ENCODE measurements around the gene PID1. TPM values are rescaled to one million over a fixed set of nuclear protein-coding genes. Genes with fewer than 3 reads are reported as not detected.

PID1 gene
- 50.0 and 53.6 TPM in 2 replicates for polyA plus RNA-seq (2013)

DNA sequence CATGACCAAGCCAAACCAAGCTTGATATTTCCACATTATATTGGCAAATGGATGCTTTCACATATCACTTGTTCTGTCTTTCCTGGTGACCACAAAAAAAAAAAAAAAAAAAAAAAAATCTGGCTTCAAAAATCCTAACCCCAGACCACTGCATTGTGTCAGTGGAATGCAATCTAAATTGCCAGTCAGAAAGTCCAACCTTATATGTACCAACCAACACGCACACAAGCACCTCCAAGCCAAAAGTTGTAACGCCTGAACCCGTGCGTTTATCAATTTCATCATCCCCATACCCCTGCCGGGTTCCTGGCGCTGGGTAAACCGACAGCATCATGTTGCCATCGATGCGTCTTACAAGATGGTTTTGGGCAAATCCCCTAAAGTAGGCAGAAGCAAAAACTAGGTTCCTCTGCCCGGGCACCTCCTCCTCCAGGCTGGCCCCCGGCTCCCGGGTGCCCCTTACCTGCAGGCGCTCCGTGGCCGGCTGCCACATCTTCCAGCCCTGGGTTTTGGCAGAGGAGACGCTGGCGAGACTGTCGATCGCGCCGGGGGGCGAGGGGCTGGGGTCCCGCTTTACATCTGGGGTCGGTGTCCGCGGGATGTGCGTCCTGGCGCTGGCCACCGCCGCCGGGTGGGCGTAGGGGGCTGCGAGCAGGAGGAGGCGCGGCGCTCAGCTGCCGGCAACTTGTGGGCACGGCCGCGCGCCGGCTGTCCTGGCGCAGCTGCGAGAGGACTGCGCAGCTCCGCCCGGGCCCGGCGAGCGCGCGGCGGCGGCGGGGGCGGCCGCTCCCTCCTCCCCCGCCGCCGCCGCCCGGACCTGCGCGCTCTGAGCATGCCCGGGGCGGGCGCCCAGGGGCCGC, at the start of gene PID1:
Gene PID1 (minus strand): TSS at position 737 of the 860 bp plus-strand sequence. CDS start 244 bp downstream, at position 493.
- Histone ChIP-seq H4K91ac (ENCODE audit: low read depth, low read length) (peak within 1 kb of the TSS; percentile 94), H2BK12ac (ENCODE audit: low read length) (peak within 1 kb of the TSS; percentile 95), H3K9ac (ENCODE audit: low read length) (peak within 1 kb of the TSS; percentile 81), H2BK120ac (ENCODE audit: insufficient read depth, low read length, poor library complexity) (peak within 1 kb of the TSS; percentile 96), H3K4me2 (ENCODE audit: low read length) (peak within 1 kb of the TSS; percentile 91), H2AK5ac (ENCODE audit: low read length) (peak within 1 kb of the TSS; percentile 89), H2AFZ (ENCODE audit: insufficient read depth, low read length, poor library complexity) (peak within 1 kb of the TSS; percentile 96), H3K9me3 (ENCODE audit: insufficient read depth, low read depth, low read length) (no peaks in the 10 kb centered on the region), H3K4me3 (ENCODE audit: low read depth, low read length) (peak within 1 kb of the TSS; percentile 85), H3K79me1 (ENCODE audit: low read length) (peaks cover 6% of the 10 kb centered on the region), H3K23ac (ENCODE audit: low read length) (no peak within 1 kb of the TSS), H4K8ac (ENCODE audit: low read depth, low read length) (peak within 1 kb of the TSS; percentile 94), H3K4me1 (ENCODE audit: control insufficient read depth in 1 of 2, insufficient read depth in 2 of 2, low read length in 2 of 2) (peaks cover 3 to 5% of the 10 kb centered on the region in 2 experiments), H3K79me2 (ENCODE audit: control insufficient read depth, insufficient read depth, low read length, poor library complexity) (peaks cover 2% of the 10 kb centered on the region), H3K27me3 (ENCODE audit: insufficient read depth, low read length) (no peaks in the 10 kb centered on the region), H4K12ac (ENCODE audit: low read depth, low read length) (peak within 1 kb of the TSS; percentile 98), H3K18ac (ENCODE audit: low read length) (peak within 1 kb of the TSS; percentile 99), H3K27ac (ENCODE audit: low read depth, low read length) (peak within 1 kb of the TSS; percentile 61), H3K14ac (ENCODE audit: low read length) (peak within 1 kb of the TSS; percentile 96), H3K4ac (ENCODE audit: low read depth, low read length) (peak within 1 kb of the TSS; percentile 95), H2BK5ac (ENCODE audit: low read depth, low read length, poor library complexity) (peak within 1 kb of the TSS; percentile 81), H3K36me3 (ENCODE audit: control insufficient read depth in 1 of 2, insufficient read depth in 2 of 2, low read length in 2 of 2) (no peaks in the 10 kb centered on the region)
- no CpG with 5 or more reads among the region's 68 CpGs for WGBS (ENCODE audit: extremely low coverage, insufficient coverage, insufficient read length)
- peak; percentile 43 to 70 for DNase-seq

GRCh38 chr2:229319558-229319957, 48.5 kb upstream of the PID1 start:
- Histone ChIP-seq H4K8ac (ENCODE audit: low read depth, low read length) (no peak overlapping the region), H3K4me2 (ENCODE audit: low read length) (no peak overlapping the region), H3K23ac (ENCODE audit: low read length) (no peak overlapping the region), H3K18ac (ENCODE audit: low read length) (no peak overlapping the region), H3K4me1 (ENCODE audit: control insufficient read depth in 1 of 2, insufficient read depth in 2 of 2, low read length in 2 of 2) (no peaks in the 10 kb centered on the region), H3K36me3 (ENCODE audit: control insufficient read depth in 1 of 2, insufficient read depth in 2 of 2, low read length in 2 of 2) (no peaks in the 10 kb centered on the region), H3K79me2 (ENCODE audit: control insufficient read depth, insufficient read depth, low read length, poor library complexity) (no peaks in the 10 kb centered on the region), H3K4me3 (ENCODE audit: low read depth, low read length) (no peak overlapping the region), H2BK12ac (ENCODE audit: low read length) (no peak overlapping the region), H3K79me1 (ENCODE audit: low read length) (no peaks in the 10 kb centered on the region), H3K27me3 (ENCODE audit: insufficient read depth, low read length) (no peaks in the 10 kb centered on the region), H3K27ac (ENCODE audit: low read depth, low read length) (no peak overlapping the region), H4K12ac (ENCODE audit: low read depth, low read length) (no peak overlapping the region), H2BK5ac (ENCODE audit: low read depth, low read length, poor library complexity) (no peak overlapping the region), H3K9me3 (ENCODE audit: insufficient read depth, low read depth, low read length) (no peaks in the 10 kb centered on the region), H4K91ac (ENCODE audit: low read depth, low read length) (no peak overlapping the region), H3K4ac (ENCODE audit: low read depth, low read length) (no peak overlapping the region), H3K14ac (ENCODE audit: low read length) (no peak overlapping the region), H2BK120ac (ENCODE audit: insufficient read depth, low read length, poor library complexity) (no peak overlapping the region), H3K9ac (ENCODE audit: low read length) (no peak overlapping the region), H2AFZ (ENCODE audit: insufficient read depth, low read length, poor library complexity) (no peak overlapping the region), H2AK5ac (ENCODE audit: low read length) (no peak overlapping the region)
- WGBS (ENCODE audit: extremely low coverage, insufficient coverage, insufficient read length) = no CpG with 5 or more reads among the region's 3 CpGs
- DNase-seq = no peak

- H2AK5ac ChIP-seq (ENCODE audit: low read length) = no peak overlapping the region
- no peaks in the 10 kb centered on the region for H3K9me3 ChIP-seq (ENCODE audit: insufficient read depth, low read depth, low read length)
- H3K14ac ChIP-seq (ENCODE audit: low read length) = no peak overlapping the region
- H4K91ac ChIP-seq (ENCODE audit: low read depth, low read length) = no peak overlapping the region
- no peak overlapping the region for H3K4me3 ChIP-seq (ENCODE audit: low read depth, low read length)
- H3K36me3 ChIP-seq (ENCODE audit: control insufficient read depth in 1 of 2, insufficient read depth in 2 of 2, low read length in 2 of 2) = no peaks in the 10 kb centered on the region
- no peak overlapping the region for H3K18ac ChIP-seq (ENCODE audit: low read length)
- no peak overlapping the region for H2BK5ac ChIP-seq (ENCODE audit: low read depth, low read length, poor library complexity)
- no peaks in the 10 kb centered on the region for H3K4me1 ChIP-seq (ENCODE audit: control insufficient read depth in 1 of 2, insufficient read depth in 2 of 2, low read length in 2 of 2)
- no peak overlapping the region for H2BK12ac ChIP-seq (ENCODE audit: low read length)
- WGBS (ENCODE audit: extremely low coverage, insufficient coverage, insufficient read length) = no CpG with 5 or more reads among the region's 5 CpGs
- H3K79me2 ChIP-seq (ENCODE audit: control insufficient read depth, insufficient read depth, low read length, poor library complexity) = no peaks in the 10 kb centered on the region
- H4K8ac ChIP-seq (ENCODE audit: low read depth, low read length) = no peak overlapping the region
- no peak overlapping the region for H3K27ac ChIP-seq (ENCODE audit: low read depth, low read length)
- H4K12ac ChIP-seq (ENCODE audit: low read depth, low read length) = no peak overlapping the region
- no peak overlapping the region for H3K23ac ChIP-seq (ENCODE audit: low read length)
- H3K4ac ChIP-seq (ENCODE audit: low read depth, low read length) = no peak overlapping the region
- H3K9ac ChIP-seq (ENCODE audit: low read length) = peak overlapping the region; percentile 46
- no peak overlapping the region for H2AFZ ChIP-seq (ENCODE audit: insufficient read depth, low read length, poor library complexity)
- H3K27me3 ChIP-seq (ENCODE audit: insufficient read depth, low read length) = no peaks in the 10 kb centered on the region
- no peak overlapping the region for H3K4me2 ChIP-seq (ENCODE audit: low read length)
- peak in 1 of 2 donors; percentile 2 for DNase-seq
- no peak overlapping the region for H2BK120ac ChIP-seq (ENCODE audit: insufficient read depth, low read length, poor library complexity)
- H3K79me1 ChIP-seq (ENCODE audit: low read length) = no peaks in the 10 kb centered on the region
Measured at GRCh38 chr2:229314117-229314516, 43.0 kb upstream of the PID1 start.

DNA sequence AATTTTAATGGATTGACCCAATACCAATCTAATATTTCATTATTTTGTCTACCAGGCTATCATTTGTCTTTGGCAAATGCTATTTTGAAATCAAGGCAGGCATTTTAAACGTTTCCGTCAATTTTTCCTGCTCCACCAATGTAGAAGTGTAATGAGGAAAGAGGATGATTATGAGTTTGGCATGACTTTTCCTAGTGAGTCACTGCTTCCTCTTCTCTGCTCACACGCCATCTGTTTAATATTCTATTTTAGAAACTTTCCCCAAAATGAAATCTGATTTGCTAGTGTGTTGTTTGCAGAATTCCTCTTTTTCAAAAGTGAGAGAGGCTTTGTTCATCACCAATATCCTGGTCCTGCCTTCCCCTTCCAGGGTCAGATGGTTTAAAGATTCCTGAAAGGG, 42.5 kb upstream of the PID1 start:
- H3K18ac ChIP-seq (ENCODE audit: low read length) = no peak overlapping the region
- peak in 1 of 2 donors; percentile 44 for DNase-seq
- no peak overlapping the region for H2AK5ac ChIP-seq (ENCODE audit: low read length)
- H3K27me3 ChIP-seq (ENCODE audit: insufficient read depth, low read length) = no peaks in the 10 kb centered on the region
- H3K9ac ChIP-seq (ENCODE audit: low read length) = no peak overlapping the region
- H3K9me3 ChIP-seq (ENCODE audit: insufficient read depth, low read depth, low read length) = no peaks in the 10 kb centered on the region
- H4K91ac ChIP-seq (ENCODE audit: low read depth, low read length) = no peak overlapping the region
- no peak overlapping the region for H3K4me2 ChIP-seq (ENCODE audit: low read length)
- H2AFZ ChIP-seq (ENCODE audit: insufficient read depth, low read length, poor library complexity) = no peak overlapping the region
- H3K79me1 ChIP-seq (ENCODE audit: low read length) = no peaks in the 10 kb centered on the region
- no peaks in the 10 kb centered on the region for H3K36me3 ChIP-seq (ENCODE audit: control insufficient read depth in 1 of 2, insufficient read depth in 2 of 2, low read length in 2 of 2)
- no peak overlapping the region for H3K23ac ChIP-seq (ENCODE audit: low read length)
- H3K79me2 ChIP-seq (ENCODE audit: control insufficient read depth, insufficient read depth, low read length, poor library complexity) = no peaks in the 10 kb centered on the region
- H2BK12ac ChIP-seq (ENCODE audit: low read length) = no peak overlapping the region
- no peak overlapping the region for H4K8ac ChIP-seq (ENCODE audit: low read depth, low read length)
- H4K12ac ChIP-seq (ENCODE audit: low read depth, low read length) = no peak overlapping the region
- H3K4ac ChIP-seq (ENCODE audit: low read depth, low read length) = no peak overlapping the region
- no peak overlapping the region for H3K27ac ChIP-seq (ENCODE audit: low read depth, low read length)
- no peak overlapping the region for H3K14ac ChIP-seq (ENCODE audit: low read length)
- H2BK5ac ChIP-seq (ENCODE audit: low read depth, low read length, poor library complexity) = no peak overlapping the region
- no peak overlapping the region for H2BK120ac ChIP-seq (ENCODE audit: insufficient read depth, low read length, poor library complexity)
- H3K4me1 ChIP-seq (ENCODE audit: control insufficient read depth in 1 of 2, insufficient read depth in 2 of 2, low read length in 2 of 2) = no peaks in the 10 kb centered on the region
- no CpG with 5 or more reads among the region's 3 CpGs for WGBS (ENCODE audit: extremely low coverage, insufficient coverage, insufficient read length)
- no peak overlapping the region for H3K4me3 ChIP-seq (ENCODE audit: low read depth, low read length)
